Uterus (tissue), 4 donors: Measurements from ENCODE around the gene ZSCAN21. TPM values are rescaled to one million over a fixed set of nuclear protein-coding genes. Genes with fewer than 3 reads are reported as not detected.

Source experiments
- DNase-seq, 2 donors: peaks; one replicate each; pipeline ENCODE4 v3.0.0-alpha.2; 2019 to 2020
- H3K27ac ChIP-seq, 2 donors: fragments of 200-600 bp; sonication (generic); 1 replicate in 1 of 2; 2 replicates in 1 of 2; pipeline ENCODE4 v1.5.1; 2016 to 2018
- H3K27me3 ChIP-seq, 2 donors: fragments of 200-600 bp; sonication (generic); one replicate each; pipeline ENCODE4 v1.5.1; 2018 to 2019; ENCODE audit warnings: control low read depth in 1 of 2
- H3K36me3 ChIP-seq, 2 donors: fragments of 200-600 bp; sonication (generic); one replicate each; pipeline ENCODE4 v1.5.1; 2019; ENCODE audit warnings: control low read depth in 1 of 2
- H3K4me1 ChIP-seq, 2 donors: fragments of 200-600 bp; sonication (generic); one replicate each; pipeline ENCODE4 v1.5.1; 2018 to 2019; ENCODE audit warnings: control low read depth in 1 of 2
- H3K4me3 ChIP-seq, 2 donors: fragments of 200-600 bp; sonication (generic); 1 replicate in 1 of 2; 2 replicates in 1 of 2; pipeline ENCODE4 v1.5.1; 2018 to 2019; ENCODE audit warnings: mild to moderate bottlenecking in 1 of 2
- H3K9me3 ChIP-seq, 2 donors: fragments of 200-600 bp; sonication (generic); one replicate each; pipeline ENCODE4 v1.5.1; 2019; ENCODE audit warnings: control low read depth in 1 of 2
- CTCF ChIP-seq, 4 experiments: fragments of 200-600 bp in 2 of 4; fragments of 450-650 bp in 2 of 4; sonication (generic) in 2 of 4; IDR thresholded peaks; one replicate each; pipeline ENCODE4 v1.5.1; 2016 to 2019; ENCODE audit warnings: antibody characterized with exemption in 4 of 4, mild to moderate bottlenecking in 2 of 4, moderate library complexity in 1 of 4
- POLR2A ChIP-seq, 2 donors: fragments of 450-650 bp; IDR thresholded peaks; one replicate each; pipeline ENCODE4 v1.6.1; 2016; ENCODE audit warnings: antibody characterized with exemption in 2 of 2, mild to moderate bottlenecking in 1 of 2, moderate library complexity in 1 of 2
- intact Hi-C: fragments of 100-400 bp; cut with DNase I; formaldehyde crosslinking; loops from one replicate; pipeline ENCODE4 v1.15.1; 2023; ENCODE audit warnings: low total_unique reads
- total RNA-seq, 4 donors: library from RNA; depleted of rRNA in 3 of 4; stranded (reverse); fragments of >200 nt in 3 of 4; gene quantifications; one replicate each; pipeline versions ENCODE4 v1.1.0 to v1.2.4, GENCODE V29; 2014 to 2023
- donor health status: DM: yes; HTN: yes; CAD: no.

ZSCAN21 gene
- total RNA-seq, 4 donors from 2014 or later = 5.0 to 28.9 (median 17.0) TPM

GRCh38 chr7:100053215-100053614 is 3.6 kb downstream of the ZSCAN21 start:
- H3K9me3 ChIP-seq = no peaks in the 10 kb centered on the region
- peak in 3 of 4 experiments; percentile 19 to 48 (median 30) for TF ChIP-seq CTCF (IDR thresholded peaks at IDR 0.05)
- TF ChIP-seq POLR2A (IDR thresholded peaks at IDR 0.05) = no peak
- no peak for DNase-seq
- no peak overlapping the region for H3K27ac ChIP-seq
- no peak overlapping the region for H3K4me3 ChIP-seq
- intact Hi-C loops = no loop called here
- no peaks in the 10 kb centered on the region for H3K4me1 ChIP-seq
- no peaks in the 10 kb centered on the region for H3K27me3 ChIP-seq
- H3K36me3 ChIP-seq = no peaks in the 10 kb centered on the region

- no peak for DNase-seq
- Histone ChIP-seq H3K4me1 (no peaks in the 10 kb centered on the region), H3K4me3 (no peak overlapping the region), H3K27ac (no peak overlapping the region), H3K27me3 (no peaks in the 10 kb centered on the region), H3K36me3 (no peaks in the 10 kb centered on the region), H3K9me3 (no peaks in the 10 kb centered on the region)
- intact Hi-C loops = no loop called here
- TF ChIP-seq CTCF (IDR thresholded peaks at IDR 0.05) (no peak), POLR2A (IDR thresholded peaks at IDR 0.05) (no peak)
Observed at GRCh38 chr7:100057006-100057405, 7.4 kb downstream of the ZSCAN21 start.

GRCh38 chr7:100059251-100059739 is 9.7 kb downstream of the ZSCAN21 start:
- intact Hi-C loops = no loop called here
- H3K9me3 ChIP-seq = no peaks in the 10 kb centered on the region
- H3K27me3 ChIP-seq = no peaks in the 10 kb centered on the region
- no peaks in the 10 kb centered on the region for H3K4me1 ChIP-seq
- no peak for DNase-seq
- no peak overlapping the region for H3K4me3 ChIP-seq
- H3K27ac ChIP-seq = no peak overlapping the region
- no peaks in the 10 kb centered on the region for H3K36me3 ChIP-seq
- TF ChIP-seq CTCF (IDR thresholded peaks at IDR 0.05) = no peak
- TF ChIP-seq POLR2A (IDR thresholded peaks at IDR 0.05) = no peak

DNA sequence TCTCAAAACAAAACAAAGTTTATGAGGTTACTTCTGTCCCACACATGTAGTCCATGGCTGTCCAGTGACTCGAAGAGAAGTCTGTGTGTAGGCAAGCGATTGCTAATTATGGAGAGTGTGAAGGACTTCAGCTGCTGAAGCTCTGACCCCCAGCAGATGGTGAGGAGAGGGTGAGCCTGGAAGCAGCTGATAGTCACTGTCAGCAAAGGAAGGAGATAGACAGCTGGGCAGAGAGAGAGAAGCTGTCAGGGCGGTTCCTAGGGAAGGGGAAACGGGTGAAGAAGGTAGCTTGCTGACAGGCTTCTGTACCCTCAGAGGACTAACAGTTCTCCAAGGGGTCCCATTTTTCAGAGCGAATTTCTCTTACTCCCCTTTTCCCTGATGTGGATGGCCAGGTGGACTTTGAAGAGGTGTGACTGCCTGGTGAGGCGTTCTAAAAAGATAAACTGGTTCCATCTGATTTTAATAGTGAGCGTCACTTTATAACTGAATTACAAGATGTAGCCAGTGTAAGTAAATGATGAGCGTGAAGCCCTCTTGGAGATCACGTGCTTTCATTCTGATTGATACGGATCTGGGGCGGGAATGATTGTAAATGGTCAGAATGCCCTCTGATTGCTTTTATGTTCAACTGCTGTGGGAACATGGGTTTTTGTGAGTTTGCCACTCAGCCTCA is 12.1 kb downstream of the ZSCAN21 start:
- no peak for TF ChIP-seq POLR2A (IDR thresholded peaks at IDR 0.05)
- no peak for TF ChIP-seq CTCF (IDR thresholded peaks at IDR 0.05)
- intact Hi-C loops = no loop called here
- DNase-seq = no peak

GRCh38 chr7:100063376-100063775 is 13.8 kb downstream of the ZSCAN21 start:
- H3K4me1 ChIP-seq = peaks cover 0 to 3% of the 10 kb centered on the region in 2 donors
- intact Hi-C loops = no loop called here
- H3K4me3 ChIP-seq = no peak overlapping the region
- TF ChIP-seq POLR2A (IDR thresholded peaks at IDR 0.05) (no peak), CTCF (IDR thresholded peaks at IDR 0.05) (no peak)
- H3K36me3 ChIP-seq = no peaks in the 10 kb centered on the region
- DNase-seq = no peak
- no peaks in the 10 kb centered on the region for H3K27me3 ChIP-seq
- no peaks in the 10 kb centered on the region for H3K9me3 ChIP-seq
- H3K27ac ChIP-seq = no peak overlapping the region

More for the DNA sequence above, 12.1 kb downstream of the ZSCAN21 start:
- H3K27ac ChIP-seq = no peak overlapping the region
- no peaks in the 10 kb centered on the region for H3K36me3 ChIP-seq
- H3K9me3 ChIP-seq = no peaks in the 10 kb centered on the region
- no peaks in the 10 kb centered on the region for H3K27me3 ChIP-seq
- no peak overlapping the region for H3K4me3 ChIP-seq
- H3K4me1 ChIP-seq = peaks cover 0 to 3% of the 10 kb centered on the region in 2 donors
